NOMO-1 treated with DMSO at 0.1 percent for 48 hours (cell line): ENCODE data around the gene MAPRE3.
A peak's percentile ranks its signal among the peaks of the same experiment; 100 is the strongest.
"Not testable (repeated sequence)": the region's sequence is repeated elsewhere in the genome, so short reads cannot be mapped to it uniquely, and the experiment has no call there.

Experiments
- DNase-seq: peaks from one replicate; lab custom pipeline; 2025; ENCODE audit not compliant: unreplicated experiment; lab: John Stamatoyannopoulos, UW

Gene MAPRE3

GRCh38 chr2:26970244-26970927 lies at the start of gene MAPRE3:
Gene MAPRE3, plus strand, starts transcription at chr2:26970637. Its CDS starts 51,582 bp downstream, at chr2:27022219.
- DNase-seq = peak; percentile 76

- no peak for DNase-seq
These were observed 49.1 kb upstream of the MAPRE3 start for GRCh38 chr2:26921323-26921722.

GRCh38 chr2:26922405-26923188 lies 47.8 kb upstream of the MAPRE3 start:
- DNase-seq = peak; percentile 69

GRCh38 chr2:26923189-26923466 lies 47.3 kb upstream of the MAPRE3 start:
- not testable (repeated sequence) for DNase-seq

GRCh38 chr2:26924731-26925099 lies 45.7 kb upstream of the MAPRE3 start:
- no peak for DNase-seq

- DNase-seq = no peak
These were observed 45.2 kb upstream of the MAPRE3 start for GRCh38 chr2:26925100-26925791.

GRCh38 chr2:26927221-26927620 lies 43.2 kb upstream of the MAPRE3 start:
- DNase-seq = no peak

GRCh38 chr2:26932974-26933373 lies 37.5 kb upstream of the MAPRE3 start:
- no peak for DNase-seq

- no peak for DNase-seq
These were observed 36.8 kb upstream of the MAPRE3 start for GRCh38 chr2:26933431-26934334.

GRCh38 chr2:26934335-26934724 lies 36.1 kb upstream of the MAPRE3 start:
- DNase-seq = no peak

- DNase-seq = no peak
These were observed 35.5 kb upstream of the MAPRE3 start for GRCh38 chr2:26934985-26935384.

- no peak for DNase-seq
These were observed 33.6 kb upstream of the MAPRE3 start for GRCh38 chr2:26936855-26937254.

GRCh38 chr2:26938399-26939118 lies 31.9 kb upstream of the MAPRE3 start:
- no peak for DNase-seq

- DNase-seq = no peak
These were observed 30.4 kb upstream of the MAPRE3 start for GRCh38 chr2:26940001-26940400.

GRCh38 chr2:26941486-26941885 lies 29.0 kb upstream of the MAPRE3 start:
- DNase-seq = no peak

GRCh38 chr2:26942543-26943295 lies 27.7 kb upstream of the MAPRE3 start:
- peak; percentile 44 for DNase-seq

- DNase-seq = no peak
These were observed 24.3 kb upstream of the MAPRE3 start for GRCh38 chr2:26945991-26946750.

GRCh38 chr2:26946841-26947784 lies 23.3 kb upstream of the MAPRE3 start:
- DNase-seq = no peak
